Gastroesophageal sphincter (tissue), 3 donors: ENCODE measurements around the gene CFAP97D2.

Experiments used
- POLR2A ChIP-seq, 2 donors: fragments of 450-650 bp; IDR thresholded peaks; one replicate each; pipeline ENCODE4 v1.6.1; 2017; ENCODE audit warnings: antibody characterized with exemption in 2 of 2, mild to moderate bottlenecking in 2 of 2, moderate library complexity in 1 of 2
- TF ChIP-seq, protein P1 (sequence below), 4 experiments: fragments of 200-600 bp in 2 of 4; fragments of 450-650 bp in 2 of 4; sonication (generic) in 1 of 4; IDR thresholded peaks; one replicate each; pipeline ENCODE4 v1.5.1; 2017 to 2019; ENCODE audit warnings: antibody characterized with exemption in 4 of 4, mild to moderate bottlenecking in 2 of 4, moderate library complexity in 2 of 4

DNA sequence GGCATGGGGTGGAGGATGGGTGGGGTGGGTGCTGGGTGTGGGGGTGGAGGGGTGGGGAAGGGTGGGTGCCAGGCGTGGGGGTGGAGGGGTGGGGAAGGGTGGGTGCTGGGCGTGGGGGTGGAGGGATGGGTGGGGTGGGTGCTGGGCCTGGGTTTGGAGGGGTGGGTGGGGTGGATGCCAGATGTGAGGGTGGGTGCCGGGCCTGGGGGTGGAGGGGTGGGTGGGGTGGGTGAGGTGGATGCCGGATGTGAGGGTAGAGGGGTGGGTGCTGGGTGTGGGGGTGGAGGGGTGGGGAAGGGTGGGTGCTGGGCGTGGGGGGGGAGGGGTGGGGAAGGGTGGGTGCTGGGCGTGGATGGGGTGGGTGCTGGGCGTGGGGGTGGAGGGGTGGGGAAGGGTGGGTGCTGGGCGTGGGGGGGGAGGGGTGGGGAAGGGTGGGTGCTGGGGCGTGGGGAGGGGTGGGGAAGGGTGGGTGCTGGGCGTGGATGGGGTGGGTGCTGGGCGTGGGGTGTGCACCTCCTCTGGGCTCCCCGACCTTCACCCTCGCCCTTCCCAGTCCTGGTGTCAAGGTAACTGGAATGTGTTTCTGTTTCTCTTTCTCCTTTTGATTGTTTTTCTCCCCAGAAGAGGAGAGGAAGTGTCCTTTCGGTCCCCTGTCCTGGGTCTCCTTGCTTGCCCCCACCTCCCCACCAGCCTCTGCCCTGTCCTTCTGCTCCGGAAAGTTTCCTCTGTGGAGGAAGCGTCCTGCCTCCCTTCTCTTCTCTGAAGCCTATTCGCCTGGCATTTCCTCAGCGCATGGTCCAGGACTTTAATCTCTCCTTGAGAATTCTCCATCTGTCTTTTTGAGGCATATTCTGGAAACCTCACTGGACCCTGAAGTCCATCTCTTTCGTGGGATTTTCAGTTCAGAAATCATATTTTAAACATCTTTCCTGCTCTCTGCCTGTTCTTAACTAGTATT, 22.9 kb upstream of the CFAP97D2 start:
- no peak for TF ChIP-seq POLR2A (IDR thresholded peaks at IDR 0.05)
- TF ChIP-seq, protein P1, sequence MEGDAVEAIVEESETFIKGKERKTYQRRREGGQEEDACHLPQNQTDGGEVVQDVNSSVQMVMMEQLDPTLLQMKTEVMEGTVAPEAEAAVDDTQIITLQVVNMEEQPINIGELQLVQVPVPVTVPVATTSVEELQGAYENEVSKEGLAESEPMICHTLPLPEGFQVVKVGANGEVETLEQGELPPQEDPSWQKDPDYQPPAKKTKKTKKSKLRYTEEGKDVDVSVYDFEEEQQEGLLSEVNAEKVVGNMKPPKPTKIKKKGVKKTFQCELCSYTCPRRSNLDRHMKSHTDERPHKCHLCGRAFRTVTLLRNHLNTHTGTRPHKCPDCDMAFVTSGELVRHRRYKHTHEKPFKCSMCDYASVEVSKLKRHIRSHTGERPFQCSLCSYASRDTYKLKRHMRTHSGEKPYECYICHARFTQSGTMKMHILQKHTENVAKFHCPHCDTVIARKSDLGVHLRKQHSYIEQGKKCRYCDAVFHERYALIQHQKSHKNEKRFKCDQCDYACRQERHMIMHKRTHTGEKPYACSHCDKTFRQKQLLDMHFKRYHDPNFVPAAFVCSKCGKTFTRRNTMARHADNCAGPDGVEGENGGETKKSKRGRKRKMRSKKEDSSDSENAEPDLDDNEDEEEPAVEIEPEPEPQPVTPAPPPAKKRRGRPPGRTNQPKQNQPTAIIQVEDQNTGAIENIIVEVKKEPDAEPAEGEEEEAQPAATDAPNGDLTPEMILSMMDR (IDR thresholded peaks at IDR 0.05): no peak
